GF-D8 (cell line): Measurements from ENCODE around the gene MON1B.
A peak's percentile ranks its signal among the peaks of the same experiment; 100 is the strongest.
"Not testable (repeated sequence)": the region's sequence is repeated elsewhere in the genome, so short reads cannot be mapped to it uniquely, and the experiment has no call there.

Source experiments
- DNase-seq: peaks from one replicate; lab custom pipeline; 2025; lab: John Stamatoyannopoulos, UW

The MON1B gene

GRCh38 chr16:77190478-77191258 lies at the start of gene MON1B:
Gene MON1B (plus strand): TSS chr16:77191190. CDS start chr16:77191486, 296 bp downstream.
- DNase-seq, result peak; percentile 96

- no peak for DNase-seq
Observed at GRCh38 chr16:77143364-77143763, 47.6 kb upstream of the MON1B start.

DNA sequence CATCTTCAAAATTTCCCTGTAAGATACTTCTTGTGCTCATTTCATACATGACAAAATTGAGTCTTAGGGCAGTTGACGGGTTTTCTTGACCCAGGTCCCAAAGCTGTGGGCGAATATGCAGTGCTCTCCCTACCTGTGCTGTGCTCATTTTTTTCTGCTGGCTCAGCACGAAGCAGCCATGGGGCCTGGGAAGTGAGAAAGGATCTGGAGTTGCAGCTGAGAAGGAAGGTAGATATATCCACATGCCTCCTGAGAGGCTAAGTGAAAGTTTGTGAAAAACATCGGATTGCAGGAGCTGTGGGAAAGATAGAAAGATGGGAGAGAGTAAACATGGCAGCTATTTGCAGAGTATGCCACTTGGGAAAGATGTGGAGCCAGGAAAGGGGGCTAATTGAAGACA lies 42.9 kb upstream of the MON1B start:
- DNase-seq, result no peak

GRCh38 chr16:77157346-77158058 lies 33.5 kb upstream of the MON1B start:
- no peak for DNase-seq

- DNase-seq, result no peak
Observed at GRCh38 chr16:77158293-77158692, 32.7 kb upstream of the MON1B start.

GRCh38 chr16:77165006-77165405 lies 26.0 kb upstream of the MON1B start:
- DNase-seq, result no peak

GRCh38 chr16:77165536-77166236 lies 25.3 kb upstream of the MON1B start:
- not testable (repeated sequence) for DNase-seq

GRCh38 chr16:77166726-77167125 lies 24.3 kb upstream of the MON1B start:
- no peak for DNase-seq

- no peak for DNase-seq
Observed at GRCh38 chr16:77168901-77169300, 22.1 kb upstream of the MON1B start.

DNA sequence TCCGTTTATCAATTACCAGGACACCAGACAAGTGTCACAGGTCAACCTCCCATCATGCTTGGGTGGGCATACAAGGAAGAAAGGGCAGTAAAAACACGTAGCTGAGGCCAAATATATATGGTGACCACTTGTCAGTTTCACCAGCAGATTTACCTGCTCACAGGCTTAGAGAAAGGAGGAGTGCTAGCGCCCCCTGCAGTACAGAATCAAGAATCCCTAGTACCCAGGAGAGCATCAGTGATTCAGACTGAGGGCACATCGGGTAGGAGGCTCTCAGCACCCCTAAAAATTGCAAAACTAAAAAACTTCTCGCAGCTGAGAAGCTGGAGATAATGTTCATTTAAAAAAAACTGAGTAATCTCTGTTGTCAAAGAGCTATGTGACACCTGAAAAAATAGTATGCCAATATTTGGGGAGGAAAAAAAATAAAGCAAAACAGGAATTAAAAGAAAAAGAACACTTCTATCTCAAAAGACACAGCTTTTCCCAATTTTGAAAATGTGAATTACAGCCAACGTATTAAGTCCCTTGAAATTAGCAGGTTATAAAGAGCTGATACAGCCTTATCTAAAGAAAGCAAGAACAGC lies 21.2 kb upstream of the MON1B start:
- DNase-seq, result no peak

DNA sequence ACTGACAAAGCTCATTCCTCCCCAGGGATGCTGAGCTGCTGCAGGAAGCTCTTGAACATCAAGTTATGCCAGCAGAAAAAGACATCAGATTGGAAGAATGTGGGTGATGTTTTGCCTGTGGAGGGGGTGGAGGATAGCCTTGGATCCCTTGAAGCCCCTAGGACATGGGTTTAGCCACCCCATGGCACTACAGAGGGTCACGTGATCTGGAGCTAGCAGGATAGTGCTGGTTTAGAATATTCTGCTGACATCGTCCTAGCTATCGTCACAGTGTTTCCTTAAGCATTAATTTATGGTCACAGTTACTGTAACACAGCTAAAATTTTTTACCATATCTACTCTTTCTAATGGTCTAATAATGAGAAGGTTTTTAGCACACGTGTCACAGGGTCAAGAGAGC lies 20.2 kb upstream of the MON1B start:
- no peak for DNase-seq

DNA sequence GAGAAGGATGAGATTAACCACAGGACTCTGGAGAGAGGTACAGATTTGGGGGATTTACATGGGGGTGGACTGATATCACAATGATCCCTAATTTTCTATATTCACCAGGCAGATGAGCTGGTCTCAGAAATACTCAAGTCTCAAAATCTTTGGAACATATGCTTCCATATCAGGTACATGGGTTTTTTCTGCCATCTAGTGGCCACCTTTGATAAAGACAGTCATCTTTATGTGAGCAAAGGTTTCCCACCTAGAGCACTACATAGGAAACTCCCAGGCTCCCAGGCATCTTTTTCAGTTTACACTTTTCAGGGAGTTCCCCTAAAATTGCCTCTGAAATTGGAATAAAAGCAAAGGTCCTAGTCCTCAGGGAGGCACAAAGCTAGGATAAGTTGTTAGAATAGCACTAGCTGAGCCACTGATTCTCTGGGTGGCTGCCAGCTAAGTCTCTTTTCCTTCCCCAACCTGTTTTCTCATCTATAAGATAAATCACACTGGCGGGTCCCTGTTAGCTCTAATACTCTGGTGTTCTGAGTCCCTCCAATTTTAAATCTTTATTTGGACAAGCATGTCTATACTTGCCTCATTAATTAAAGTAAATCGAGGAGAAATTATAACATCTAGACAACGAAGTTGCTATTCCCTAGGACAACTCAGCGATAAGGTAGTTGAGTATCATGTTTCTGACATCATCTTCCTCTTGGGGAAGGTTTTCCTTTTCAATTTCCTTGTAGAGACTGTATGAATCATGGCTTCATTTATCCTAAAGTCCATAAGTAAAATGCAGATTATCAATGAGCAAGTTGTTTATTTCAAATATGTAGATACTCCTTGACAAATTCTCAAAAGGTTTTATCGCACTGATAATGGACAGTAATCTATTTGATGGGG lies 19.0 kb upstream of the MON1B start:
- no peak for DNase-seq

GRCh38 chr16:77172951-77173350 lies 18.0 kb upstream of the MON1B start:
- no peak for DNase-seq

- DNase-seq, result no peak
Observed at GRCh38 chr16:77183137-77183536, 7.9 kb upstream of the MON1B start.

DNA sequence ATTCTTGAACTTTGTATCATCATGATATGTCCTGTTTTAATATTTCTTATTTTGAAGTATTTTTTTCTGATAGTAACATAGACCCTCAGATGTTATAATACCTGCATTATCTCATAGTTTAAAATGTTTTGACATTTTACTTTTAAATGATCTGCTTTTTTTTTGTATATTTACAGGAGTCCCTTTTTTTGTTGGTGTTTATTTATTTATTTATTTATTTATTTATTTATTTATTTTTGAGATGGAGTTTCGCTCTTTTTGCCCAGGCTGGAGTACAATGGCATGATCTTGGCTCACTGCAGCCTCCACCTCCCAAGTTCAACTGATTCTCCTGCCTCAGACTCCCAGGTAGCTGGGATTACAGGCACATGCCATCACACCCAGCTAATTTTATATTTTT lies 4.7 kb upstream of the MON1B start:
- DNase-seq, result not testable (repeated sequence)

GRCh38 chr16:77190190-77190477 lies 856 bp upstream of the MON1B start:
- DNase-seq, result no peak

DNA sequence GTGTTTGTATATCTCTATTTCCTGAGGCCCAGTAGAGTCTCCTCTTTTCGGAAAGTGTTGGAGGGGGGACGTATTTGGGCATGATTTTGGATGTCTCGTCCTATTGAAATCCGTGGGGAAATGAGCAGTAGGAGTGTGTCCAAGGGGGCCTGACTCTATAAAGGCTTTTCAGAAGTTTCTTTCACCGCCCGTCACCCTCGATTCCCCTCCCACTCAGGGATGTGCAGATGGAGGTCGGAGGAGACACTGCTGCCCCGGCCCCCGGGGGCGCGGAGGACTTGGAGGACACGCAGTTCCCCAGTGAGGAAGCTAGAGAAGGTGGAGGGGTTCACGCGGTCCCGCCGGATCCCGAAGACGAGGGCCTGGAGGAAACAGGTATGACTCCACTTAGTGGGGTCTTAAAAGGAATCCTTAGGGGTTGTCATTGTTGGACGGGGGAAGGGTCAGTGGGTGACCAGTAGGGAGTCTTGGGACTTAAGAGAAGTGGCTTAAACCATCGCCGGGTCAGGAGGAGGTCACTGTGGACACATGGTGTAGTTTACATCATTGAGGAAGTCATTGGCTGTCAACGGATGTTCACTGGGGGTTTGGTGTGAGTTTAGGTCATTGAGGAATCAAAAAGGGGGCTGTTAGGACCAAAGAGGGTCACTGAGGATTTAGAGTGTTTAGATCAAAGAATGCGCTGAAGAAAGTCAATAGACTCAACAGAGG lies 424 bp downstream of the MON1B start:
- peak; percentile 6 for DNase-seq

DNA sequence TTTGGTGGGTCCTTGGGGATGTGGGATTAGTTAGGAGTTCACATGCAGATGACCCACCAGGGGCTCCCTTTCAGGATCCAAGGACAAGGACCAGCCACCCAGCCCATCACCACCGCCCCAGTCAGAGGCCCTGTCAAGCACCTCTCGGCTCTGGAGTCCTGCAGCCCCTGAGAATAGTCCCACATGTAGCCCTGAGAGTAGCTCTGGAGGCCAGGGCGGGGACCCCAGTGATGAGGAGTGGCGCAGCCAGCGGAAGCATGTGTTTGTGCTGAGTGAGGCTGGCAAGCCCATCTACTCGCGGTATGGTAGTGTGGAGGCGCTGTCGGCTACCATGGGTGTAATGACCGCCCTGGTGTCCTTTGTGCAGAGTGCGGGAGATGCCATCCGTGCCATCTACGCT lies 2.4 kb downstream of the MON1B start:
- DNase-seq, result no peak

GRCh38 chr16:77194295-77195231 lies 3.6 kb downstream of the MON1B start:
- DNase-seq, result no peak

DNA sequence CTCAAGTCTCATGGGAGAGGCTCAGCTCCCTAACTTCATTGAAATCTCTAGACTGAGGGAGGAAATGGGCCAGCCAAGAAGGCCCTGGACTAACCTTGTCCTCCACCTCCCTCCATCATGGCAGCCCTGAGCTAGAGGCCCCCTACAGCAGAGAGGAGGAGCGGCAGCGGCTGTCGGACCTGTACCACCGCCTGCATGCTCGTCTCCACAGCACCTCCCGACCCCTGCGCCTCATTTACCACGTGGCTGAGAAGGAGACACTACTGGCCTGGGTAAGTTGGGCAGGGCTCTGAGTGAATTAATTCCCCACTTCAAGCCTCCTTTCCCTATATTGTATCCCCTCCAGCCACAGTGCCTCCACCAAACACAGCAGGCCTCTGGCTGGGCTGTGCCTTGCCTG lies 4.4 kb downstream of the MON1B start:
- DNase-seq, result no peak
